Midbrain (tissue), 1 donor: ENCODE results near the gene TOP2A.

Source experiments
- DNase-seq: peaks from one replicate; lab custom pipeline; 2025; lab: John Stamatoyannopoulos, UW

Gene TOP2A

GRCh38 chr17:40356990-40357881 is 60.5 kb downstream of the TOP2A start:
- DNase-seq, result no peak

GRCh38 chr17:40355804-40356758 is 61.6 kb downstream of the TOP2A start:
- no peak for DNase-seq

- peak; percentile 56 for DNase-seq
These were observed 62.4 kb downstream of the TOP2A start for GRCh38 chr17:40355123-40355803.

- DNase-seq, result no peak
These were observed 63.2 kb downstream of the TOP2A start for GRCh38 chr17:40354221-40355122.

- DNase-seq, result no peak
These were observed 64.8 kb downstream of the TOP2A start for GRCh38 chr17:40352779-40353394.

- DNase-seq, result no peak
These were observed 65.4 kb downstream of the TOP2A start for GRCh38 chr17:40352237-40352778.

- DNase-seq, result no peak
These were observed 66.1 kb downstream of the TOP2A start for GRCh38 chr17:40351359-40352236.

GRCh38 chr17:40350689-40351358 is 66.9 kb downstream of the TOP2A start:
- DNase-seq, result no peak

GRCh38 chr17:40349895-40350688 is 67.6 kb downstream of the TOP2A start:
- DNase-seq, result no peak

GRCh38 chr17:40349477-40349894 is 68.2 kb downstream of the TOP2A start:
- no peak for DNase-seq

- peak; percentile 70 for DNase-seq
These were observed 68.9 kb downstream of the TOP2A start for GRCh38 chr17:40348562-40349476.

- DNase-seq, result no peak
These were observed 69.6 kb downstream of the TOP2A start for GRCh38 chr17:40348136-40348504.

GRCh38 chr17:40347319-40348135 is 70.2 kb downstream of the TOP2A start:
- DNase-seq, result peak; percentile 71

GRCh38 chr17:40346765-40347158 is 70.9 kb downstream of the TOP2A start:
- DNase-seq, result no peak

- no peak for DNase-seq
These were observed 71.5 kb downstream of the TOP2A start for GRCh38 chr17:40345994-40346764.
